ENCODE measurements around the gene ADRA2B. TPM values are rescaled to one million over a fixed set of nuclear protein-coding genes. Genes with fewer than 3 reads are reported as not detected.

The ADRA2B gene
- total RNA-seq, 1 experiment from 2014 or later, result not detected

DNA sequence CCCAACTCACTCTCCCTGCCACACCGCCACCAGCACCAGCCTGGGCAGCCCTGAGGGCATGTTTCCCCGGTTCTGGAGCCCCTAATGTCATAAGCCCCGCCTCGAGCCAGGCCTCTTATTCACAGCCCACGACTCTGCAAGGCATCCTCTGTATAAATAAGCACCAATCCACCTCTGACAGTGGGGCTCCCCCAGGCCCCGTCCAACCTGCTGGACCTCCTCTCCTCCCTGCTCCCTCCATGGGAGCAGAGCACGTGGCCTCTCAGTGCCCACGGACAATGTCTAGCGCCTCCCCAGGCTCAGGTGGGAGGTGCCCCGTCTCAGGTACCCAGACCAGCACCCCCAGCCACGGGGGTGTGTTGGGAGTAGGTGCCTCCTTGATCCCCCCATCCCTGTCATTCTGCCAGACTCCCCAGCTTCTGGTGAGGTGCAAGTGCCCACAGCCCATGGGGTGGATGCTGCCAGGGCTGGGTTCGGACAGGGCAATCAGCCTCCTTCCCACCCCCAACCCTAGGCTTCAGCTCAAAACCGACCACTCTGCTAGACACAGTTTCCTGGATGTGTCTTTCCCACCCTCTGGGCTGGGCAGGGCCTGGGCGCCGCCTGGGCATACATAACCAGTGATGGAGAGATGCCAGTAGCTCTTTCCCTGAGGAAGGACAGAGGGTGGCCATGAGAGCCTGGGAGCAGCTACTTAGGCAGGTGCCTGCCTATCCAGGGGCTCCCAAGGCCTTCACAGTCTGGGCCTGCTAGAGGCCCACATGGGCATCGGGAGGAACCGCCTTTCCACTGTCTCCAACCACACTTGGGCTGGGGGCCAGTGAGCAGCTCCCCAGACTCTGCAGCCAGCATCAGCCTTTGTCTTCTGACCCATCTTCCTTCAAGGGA is 1.6 kb upstream of the ADRA2B start:
- no peaks in the 10 kb centered on the region for H3K36me3 Mint-ChIP-seq (ENCODE audit: insufficient read depth, unreplicated experiment)
- BruUV-seq (replicated peaks), result no TSS peak
- DNase-seq (ENCODE audit: unreplicated experiment), result no peak
- H3K4me1 Mint-ChIP-seq (ENCODE audit: insufficient read depth, unreplicated experiment), result no peaks in the 10 kb centered on the region
- H3K9me3 Mint-ChIP-seq (ENCODE audit: unreplicated experiment), result no peaks in the 10 kb centered on the region
- peaks cover 40% of the 10 kb centered on the region for H3K27me3 Mint-ChIP-seq (ENCODE audit: insufficient read depth, unreplicated experiment)
- CTCF ChIA-PET, result interaction anchor here (0.5 to 3.2 kb wide), 22 partner anchors 11 to 1877 kb away, joined by 3 to 24 read pairs (median 5); no protein-coding TSS in a partner anchor
- TF ChIP-seq, protein P1, sequence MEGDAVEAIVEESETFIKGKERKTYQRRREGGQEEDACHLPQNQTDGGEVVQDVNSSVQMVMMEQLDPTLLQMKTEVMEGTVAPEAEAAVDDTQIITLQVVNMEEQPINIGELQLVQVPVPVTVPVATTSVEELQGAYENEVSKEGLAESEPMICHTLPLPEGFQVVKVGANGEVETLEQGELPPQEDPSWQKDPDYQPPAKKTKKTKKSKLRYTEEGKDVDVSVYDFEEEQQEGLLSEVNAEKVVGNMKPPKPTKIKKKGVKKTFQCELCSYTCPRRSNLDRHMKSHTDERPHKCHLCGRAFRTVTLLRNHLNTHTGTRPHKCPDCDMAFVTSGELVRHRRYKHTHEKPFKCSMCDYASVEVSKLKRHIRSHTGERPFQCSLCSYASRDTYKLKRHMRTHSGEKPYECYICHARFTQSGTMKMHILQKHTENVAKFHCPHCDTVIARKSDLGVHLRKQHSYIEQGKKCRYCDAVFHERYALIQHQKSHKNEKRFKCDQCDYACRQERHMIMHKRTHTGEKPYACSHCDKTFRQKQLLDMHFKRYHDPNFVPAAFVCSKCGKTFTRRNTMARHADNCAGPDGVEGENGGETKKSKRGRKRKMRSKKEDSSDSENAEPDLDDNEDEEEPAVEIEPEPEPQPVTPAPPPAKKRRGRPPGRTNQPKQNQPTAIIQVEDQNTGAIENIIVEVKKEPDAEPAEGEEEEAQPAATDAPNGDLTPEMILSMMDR (IDR thresholded peaks at IDR 0.05; ENCODE audit: unreplicated experiment), result no peak
- no peak overlapping the region for H3K27ac Mint-ChIP-seq (ENCODE audit: low read depth, unreplicated experiment)
- H3K4me3 Mint-ChIP-seq (ENCODE audit: unreplicated experiment), result peak overlapping the region; percentile 38
- intact Hi-C loops (cut with micrococcal nuclease), result no loop called here
- POLR2A ChIA-PET, result no interaction called here

DNA sequence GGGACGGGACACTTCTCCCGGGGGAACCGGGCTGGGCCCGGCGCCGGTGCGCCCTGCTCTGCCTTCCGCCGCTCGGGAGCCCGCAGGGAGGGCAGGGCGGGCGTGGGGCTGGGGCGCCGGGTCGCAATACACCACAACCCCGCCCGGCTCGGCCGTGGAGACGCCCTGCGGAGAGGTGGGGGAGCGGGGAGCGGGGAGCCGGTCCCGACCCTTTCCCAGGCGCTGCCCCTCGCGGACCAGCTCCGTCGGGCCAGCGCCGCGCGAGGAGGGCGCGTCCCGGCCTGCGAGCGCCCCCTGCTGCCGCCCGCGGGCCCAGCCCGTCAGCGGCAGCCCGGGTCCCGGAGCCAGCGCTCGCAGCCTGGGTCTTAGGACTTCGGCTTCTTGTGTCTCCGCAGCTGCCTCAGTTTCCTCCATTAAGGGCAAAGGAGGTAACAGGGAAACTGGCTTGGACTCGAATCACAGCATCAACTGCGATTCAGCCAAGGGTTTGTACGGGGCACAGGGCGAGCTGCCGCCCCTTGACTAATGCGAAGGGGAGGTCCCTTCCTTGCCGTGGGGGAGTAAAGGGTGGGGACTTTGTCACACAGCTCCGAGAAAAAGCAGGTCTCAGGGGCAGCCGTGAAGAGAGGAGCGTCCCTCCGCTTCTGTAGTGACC is 635 bp upstream of the ADRA2B start:
- ChIA-PET CTCF (interaction anchor here (0.5 to 3.2 kb wide), 23 partner anchors 10 to 1878 kb away, joined by 3 to 24 read pairs (median 4); no protein-coding TSS in a partner anchor), POLR2A (no interaction called here)
- intact Hi-C loops (cut with micrococcal nuclease), result no loop called here
- BruUV-seq (replicated peaks), result no TSS peak
- TF ChIP-seq, protein P1 (IDR thresholded peaks at IDR 0.05; ENCODE audit: unreplicated experiment), result peak; percentile 84
- H3K27me3 Mint-ChIP-seq (ENCODE audit: insufficient read depth, unreplicated experiment), result peaks cover 40% of the 10 kb centered on the region
- H3K27ac Mint-ChIP-seq (ENCODE audit: low read depth, unreplicated experiment), result no peak overlapping the region
- no peaks in the 10 kb centered on the region for H3K9me3 Mint-ChIP-seq (ENCODE audit: unreplicated experiment)
- peak overlapping the region; percentile 38 for H3K4me3 Mint-ChIP-seq (ENCODE audit: unreplicated experiment)
- H3K4me1 Mint-ChIP-seq (ENCODE audit: insufficient read depth, unreplicated experiment), result no peaks in the 10 kb centered on the region
- DNase-seq (ENCODE audit: unreplicated experiment), result peak; percentile 38
- H3K36me3 Mint-ChIP-seq (ENCODE audit: insufficient read depth, unreplicated experiment), result no peaks in the 10 kb centered on the region

DNA sequence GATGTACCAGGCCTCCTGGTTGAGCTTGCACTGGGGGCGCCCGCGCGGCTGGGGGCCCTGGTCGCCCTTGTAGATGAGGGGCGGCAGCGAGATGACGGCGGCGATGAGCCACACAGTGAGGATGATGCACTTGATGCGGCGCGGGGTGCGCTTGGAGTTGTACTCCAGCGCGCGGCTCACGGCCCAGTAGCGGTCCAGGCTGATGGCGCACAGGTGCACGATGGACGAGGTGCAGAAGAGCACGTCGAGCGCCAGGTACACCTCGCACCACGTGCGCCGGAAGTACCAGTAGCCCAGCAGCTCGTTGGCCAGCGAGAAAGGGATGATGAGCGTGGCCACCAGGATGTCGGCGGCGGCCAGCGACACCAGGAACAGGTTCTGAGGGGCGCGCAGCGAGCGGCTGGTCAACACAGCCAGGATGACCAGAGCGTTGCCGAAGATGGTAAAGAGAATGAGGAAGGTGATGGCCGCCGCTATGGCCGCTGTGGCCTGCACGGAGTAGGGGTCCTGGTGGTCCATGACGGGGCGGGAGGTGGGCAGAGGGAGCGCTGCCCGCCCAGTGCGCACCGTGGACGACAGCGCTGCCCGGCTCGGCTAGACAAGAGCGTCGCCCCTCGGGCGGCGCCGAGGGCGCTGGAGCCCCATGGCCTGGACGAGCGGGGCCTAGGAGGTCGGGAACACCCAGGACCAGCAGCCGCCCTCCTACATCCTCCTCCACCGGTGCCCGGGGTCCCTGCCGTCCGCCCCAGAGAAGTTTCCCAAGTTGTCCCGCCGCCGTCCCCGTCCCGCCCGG is 544 bp downstream of the ADRA2B start:
- BruUV-seq (replicated peaks), result no TSS peak
- Mint-ChIP-seq H3K36me3 (ENCODE audit: insufficient read depth, unreplicated experiment) (no peaks in the 10 kb centered on the region), H3K4me3 (ENCODE audit: unreplicated experiment) (peak overlapping the region; percentile 59), H3K9me3 (ENCODE audit: unreplicated experiment) (no peaks in the 10 kb centered on the region), H3K27ac (ENCODE audit: low read depth, unreplicated experiment) (no peak overlapping the region), H3K27me3 (ENCODE audit: insufficient read depth, unreplicated experiment) (peaks cover 28% of the 10 kb centered on the region), H3K4me1 (ENCODE audit: insufficient read depth, unreplicated experiment) (no peaks in the 10 kb centered on the region)
- POLR2A ChIA-PET, result interaction anchor here (0.6 kb wide), 1 partner anchor 11 kb away, joined by 6 read pairs; no protein-coding TSS in a partner anchor
- TF ChIP-seq, protein P1 (IDR thresholded peaks at IDR 0.05; ENCODE audit: unreplicated experiment), result no peak
- CTCF ChIA-PET, result interaction anchor here (0.7 to 3.2 kb wide), 8 partner anchors 10 to 890 kb away, joined by 3 to 24 read pairs (median 6); no protein-coding TSS in a partner anchor
- intact Hi-C loops (cut with micrococcal nuclease), result no loop called here
- no peak for DNase-seq (ENCODE audit: unreplicated experiment)

Data from MCF 10A (cell line).